Measurements from ENCODE around the gene SYCP2. TPM values are rescaled to one million over a fixed set of nuclear protein-coding genes. Genes with fewer than 3 reads are reported as not detected.

SYCP2 gene
- total and polyA plus RNA-seq, 2 donors from 2014 or later = 2.1 to 3.0 TPM

DNA sequence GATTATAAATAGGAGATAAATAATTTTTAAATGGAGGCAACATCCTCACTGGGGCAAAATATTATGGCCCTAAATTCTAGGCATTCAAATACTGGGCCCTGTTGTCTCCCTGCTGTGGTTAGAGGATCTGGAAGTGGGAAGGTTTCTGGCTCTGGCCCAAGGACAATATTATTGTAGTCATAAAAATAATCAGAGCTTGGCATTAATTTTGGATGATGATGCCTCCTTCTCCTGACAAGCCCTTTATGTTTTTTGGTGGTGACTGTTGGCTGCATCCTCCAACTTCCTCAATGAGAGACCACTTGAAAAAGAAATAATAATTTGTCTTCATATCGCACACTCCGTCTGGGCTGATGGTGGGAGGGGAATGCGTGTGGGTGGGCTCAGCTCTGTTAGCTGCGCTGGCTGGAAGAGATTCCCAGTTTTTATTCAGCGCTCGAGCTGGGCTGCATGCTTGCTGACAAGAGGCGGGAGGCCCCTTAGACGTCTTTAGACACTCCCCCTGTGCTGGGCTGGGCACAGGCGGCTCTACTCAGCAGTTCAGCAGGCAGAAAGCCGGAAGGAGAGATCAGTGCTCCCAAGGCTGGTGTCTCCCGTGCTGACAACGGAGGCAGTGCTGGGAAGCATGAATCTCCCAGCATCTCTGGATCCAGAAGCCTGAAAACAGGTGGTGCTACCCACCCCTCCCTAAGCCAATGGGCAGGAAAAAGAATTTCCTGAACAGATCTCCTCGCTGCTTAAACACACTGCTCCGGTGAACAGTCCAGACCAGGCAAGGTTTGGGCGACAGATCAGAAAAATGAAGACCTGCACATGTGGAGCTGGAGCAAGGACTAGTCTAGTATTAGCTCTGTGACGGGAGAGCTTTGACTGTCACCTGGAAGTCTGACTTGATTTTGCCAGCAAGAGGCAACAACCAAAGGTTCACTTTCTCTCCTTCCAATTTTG lies 97.7 kb downstream of the SYCP2 start:
- H3K27me3 ChIP-seq (ENCODE audit: control insufficient read depth, insufficient read depth, low read length) = no peaks in the 10 kb centered on the region
- H3K4me3 ChIP-seq (ENCODE audit: low read length in 3 of 3) = peak overlapping the region in 2 of 3 donors; percentile 8 to 33
- no peak overlapping the region for H3K9ac ChIP-seq (ENCODE audit: low read length in 3 of 3)
- H3K4me1 ChIP-seq (ENCODE audit: control insufficient read depth in 2 of 3, insufficient read depth in 2 of 3, low read depth in 1 of 3, low read length in 3 of 3) = peaks cover 0 to 2% (median 2%) of the 10 kb centered on the region in 3 donors
- no peaks in the 10 kb centered on the region for H3K9me3 ChIP-seq (ENCODE audit: control insufficient read depth in 2 of 3, insufficient read depth in 1 of 3, low read length in 3 of 3)
- intact Hi-C loops (cut with DNase I) = no loop called here
- TF ChIP-seq, protein P1, sequence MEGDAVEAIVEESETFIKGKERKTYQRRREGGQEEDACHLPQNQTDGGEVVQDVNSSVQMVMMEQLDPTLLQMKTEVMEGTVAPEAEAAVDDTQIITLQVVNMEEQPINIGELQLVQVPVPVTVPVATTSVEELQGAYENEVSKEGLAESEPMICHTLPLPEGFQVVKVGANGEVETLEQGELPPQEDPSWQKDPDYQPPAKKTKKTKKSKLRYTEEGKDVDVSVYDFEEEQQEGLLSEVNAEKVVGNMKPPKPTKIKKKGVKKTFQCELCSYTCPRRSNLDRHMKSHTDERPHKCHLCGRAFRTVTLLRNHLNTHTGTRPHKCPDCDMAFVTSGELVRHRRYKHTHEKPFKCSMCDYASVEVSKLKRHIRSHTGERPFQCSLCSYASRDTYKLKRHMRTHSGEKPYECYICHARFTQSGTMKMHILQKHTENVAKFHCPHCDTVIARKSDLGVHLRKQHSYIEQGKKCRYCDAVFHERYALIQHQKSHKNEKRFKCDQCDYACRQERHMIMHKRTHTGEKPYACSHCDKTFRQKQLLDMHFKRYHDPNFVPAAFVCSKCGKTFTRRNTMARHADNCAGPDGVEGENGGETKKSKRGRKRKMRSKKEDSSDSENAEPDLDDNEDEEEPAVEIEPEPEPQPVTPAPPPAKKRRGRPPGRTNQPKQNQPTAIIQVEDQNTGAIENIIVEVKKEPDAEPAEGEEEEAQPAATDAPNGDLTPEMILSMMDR (IDR thresholded peaks at IDR 0.05; ENCODE audit: borderline replicate concordance, extremely low read depth, insufficient read depth) = no peak
- no peak overlapping the region for H3K27ac ChIP-seq (ENCODE audit: low read depth in 2 of 2, low read length in 2 of 2)
- no peaks in the 10 kb centered on the region for H3K36me3 ChIP-seq (ENCODE audit: control insufficient read depth in 2 of 3, insufficient read depth in 3 of 3, low read length in 3 of 3)
- FAIRE-seq (no peak), DNase-seq (peak; percentile 83 to 93 (median 87))

DNA sequence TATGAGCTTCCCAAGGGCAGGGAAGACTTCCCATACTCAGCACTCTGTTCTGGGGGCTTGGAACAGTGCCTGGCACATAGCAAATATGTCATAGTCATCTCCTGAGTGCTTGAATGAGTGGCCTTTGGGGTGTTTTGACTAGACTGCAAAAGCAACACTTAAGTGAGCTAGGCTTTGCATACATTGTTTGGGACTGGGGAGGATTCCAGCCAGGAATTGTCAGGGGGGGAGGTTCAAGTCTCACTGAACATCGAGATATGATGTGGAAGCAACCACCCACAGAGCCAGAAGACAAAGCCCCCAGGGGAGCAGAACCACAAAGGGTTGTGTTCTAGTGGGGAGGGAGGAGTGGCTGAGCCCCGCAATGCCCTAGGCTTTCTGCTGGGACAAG lies 98.4 kb downstream of the SYCP2 start:
- Histone ChIP-seq H3K27ac (ENCODE audit: low read depth in 2 of 2, low read length in 2 of 2) (no peak overlapping the region), H3K27me3 (ENCODE audit: control insufficient read depth, insufficient read depth, low read length) (no peaks in the 10 kb centered on the region), H3K4me1 (ENCODE audit: control insufficient read depth in 2 of 3, insufficient read depth in 2 of 3, low read depth in 1 of 3, low read length in 3 of 3) (peaks cover 0 to 2% (median 2%) of the 10 kb centered on the region in 3 donors), H3K36me3 (ENCODE audit: control insufficient read depth in 2 of 3, insufficient read depth in 3 of 3, low read length in 3 of 3) (no peaks in the 10 kb centered on the region), H3K9ac (ENCODE audit: low read length in 3 of 3) (no peak overlapping the region), H3K9me3 (ENCODE audit: control insufficient read depth in 2 of 3, insufficient read depth in 1 of 3, low read length in 3 of 3) (no peaks in the 10 kb centered on the region), H3K4me3 (ENCODE audit: low read length in 3 of 3) (no peak overlapping the region)
- intact Hi-C loops (cut with DNase I) = no loop called here
- TF ChIP-seq, protein P1 (IDR thresholded peaks at IDR 0.05; ENCODE audit: borderline replicate concordance, extremely low read depth, insufficient read depth) = no peak
- DNase-seq = peak in 3 of 5 donors; percentile 35 to 76 (median 72)
- FAIRE-seq = no peak

DNA sequence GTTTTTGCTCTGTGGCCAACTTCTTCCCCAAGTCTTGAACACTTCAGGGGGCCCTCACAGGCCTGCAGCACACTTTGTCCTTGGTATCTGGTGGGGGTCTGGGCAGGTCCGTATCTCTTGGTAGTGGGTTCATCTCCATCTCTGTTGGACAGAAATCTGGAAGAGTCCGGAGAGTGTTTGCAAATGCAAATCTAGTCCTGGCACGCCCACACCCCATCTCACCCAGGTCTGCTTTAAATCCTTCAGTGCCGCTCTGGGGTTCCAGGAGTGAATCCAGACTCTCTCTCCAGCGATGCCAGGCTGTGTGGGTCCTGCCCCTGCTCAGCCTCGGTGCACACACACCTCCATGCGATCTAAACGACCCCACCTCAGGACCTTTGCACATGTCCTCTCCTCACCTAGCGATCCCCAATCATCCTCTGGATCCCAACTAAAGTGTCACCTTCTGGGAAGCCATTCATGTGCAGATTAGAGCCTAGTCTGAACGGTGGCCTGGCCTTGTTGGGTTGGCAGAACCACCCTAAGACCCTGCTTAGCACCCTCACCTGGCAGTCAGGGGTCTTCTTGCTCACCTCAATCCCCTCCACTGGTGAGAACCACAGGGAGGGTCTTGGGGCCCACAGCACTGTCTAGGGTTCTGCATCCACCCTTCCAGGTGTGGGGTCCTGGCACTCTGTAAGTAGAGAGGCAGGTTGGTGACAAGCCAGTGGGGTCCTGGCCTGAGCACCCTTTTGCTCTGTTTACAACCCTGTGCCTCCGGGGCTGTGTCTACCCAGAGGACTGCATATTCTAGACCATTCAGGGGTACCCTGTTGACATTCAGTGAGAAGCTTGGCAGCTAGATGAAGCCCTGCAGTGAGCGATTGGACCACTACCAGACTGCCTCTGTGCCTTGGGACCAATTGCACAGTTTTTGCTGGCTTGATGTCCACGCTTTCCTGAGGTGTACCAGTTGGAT lies 100.8 kb downstream of the SYCP2 start:
- intact Hi-C loops (cut with DNase I) = no loop called here
- TF ChIP-seq, protein P1 (IDR thresholded peaks at IDR 0.05; ENCODE audit: borderline replicate concordance, extremely low read depth, insufficient read depth) = no peak
- H3K27me3 ChIP-seq (ENCODE audit: control insufficient read depth, insufficient read depth, low read length) = no peaks in the 10 kb centered on the region
- H3K9ac ChIP-seq (ENCODE audit: low read length in 3 of 3) = no peak overlapping the region
- H3K4me3 ChIP-seq (ENCODE audit: low read length in 3 of 3) = no peak overlapping the region
- FAIRE-seq (no peak), DNase-seq (no peak)
- no peaks in the 10 kb centered on the region for H3K36me3 ChIP-seq (ENCODE audit: control insufficient read depth in 2 of 3, insufficient read depth in 3 of 3, low read length in 3 of 3)
- H3K9me3 ChIP-seq (ENCODE audit: control insufficient read depth in 2 of 3, insufficient read depth in 1 of 3, low read length in 3 of 3) = no peaks in the 10 kb centered on the region
- no peak overlapping the region for H3K27ac ChIP-seq (ENCODE audit: low read depth in 2 of 2, low read length in 2 of 2)
- H3K4me1 ChIP-seq (ENCODE audit: control insufficient read depth in 2 of 3, insufficient read depth in 2 of 3, low read depth in 1 of 3, low read length in 3 of 3) = peaks cover 0 to 2% (median 2%) of the 10 kb centered on the region in 3 donors
